ENCODE measurements around the gene KCNJ1.

The KCNJ1 gene

GRCh38 chr11:128819198-128819597 is 47.9 kb downstream of the KCNJ1 start:
- DNase-seq = no peak

GRCh38 chr11:128814856-128815705 is 52.0 kb downstream of the KCNJ1 start:
- DNase-seq = no peak

- DNase-seq = no peak
Observed at GRCh38 chr11:128813729-128814128, 53.4 kb downstream of the KCNJ1 start.

GRCh38 chr11:128810784-128811514 is 56.1 kb downstream of the KCNJ1 start:
- DNase-seq = no peak

- DNase-seq = peak; percentile 9
Observed at GRCh38 chr11:128809128-128809527, 58.0 kb downstream of the KCNJ1 start.

GRCh38 chr11:128807909-128808308 is 59.2 kb downstream of the KCNJ1 start:
- DNase-seq = no peak

- no peak for DNase-seq
Observed at GRCh38 chr11:128806506-128807261, 60.4 kb downstream of the KCNJ1 start.

GRCh38 chr11:128804481-128804880 is 62.6 kb downstream of the KCNJ1 start:
- DNase-seq = no peak

- no peak for DNase-seq
Observed at GRCh38 chr11:128803449-128804245, 63.4 kb downstream of the KCNJ1 start.

- DNase-seq = no peak
Observed at GRCh38 chr11:128803011-128803410, 64.1 kb downstream of the KCNJ1 start.

GRCh38 chr11:128802358-128802981 is 64.6 kb downstream of the KCNJ1 start:
- DNase-seq = no peak

- DNase-seq = no peak
Observed at GRCh38 chr11:128800871-128801417, 66.2 kb downstream of the KCNJ1 start.

- no peak for DNase-seq
Observed at GRCh38 chr11:128796270-128796669, 70.8 kb downstream of the KCNJ1 start.

GRCh38 chr11:128790196-128790595 is 76.9 kb downstream of the KCNJ1 start:
- no peak for DNase-seq

- no peak for DNase-seq
Observed at GRCh38 chr11:128789497-128790150, 77.5 kb downstream of the KCNJ1 start.
